KMS-11 (cell line): ENCODE data around the gene PLA2G4C.

ENCODE experiments used
- H2AFZ ChIP-seq: fragments of 200-600 bp; sonication (generic); 2 replicates; pipeline ENCODE4 v1.6.1; 2016; ENCODE audit warnings: antibody characterized with exemption, mixed run types, low read depth
- H3K27ac ChIP-seq: fragments of 200-600 bp; sonication (generic); 2 replicates; pipeline ENCODE4 v1.6.1; 2016; ENCODE audit warnings: mild to moderate bottlenecking, mixed run types
- H3K27me3 ChIP-seq: fragments of 200-600 bp; sonication (generic); 2 replicates; pipeline ENCODE4 v1.6.1; 2017; ENCODE audit warnings: mild to moderate bottlenecking, low read depth, mixed run types, moderate library complexity; ENCODE audit not compliant: insufficient read depth
- H3K36me3 ChIP-seq: fragments of 200-600 bp; sonication (generic); 2 replicates; pipeline ENCODE4 v1.6.1; 2017; ENCODE audit warnings: mild to moderate bottlenecking, mixed run types; ENCODE audit not compliant: insufficient read depth
- H3K4me1 ChIP-seq: fragments of 200-600 bp; sonication (generic); 2 replicates; pipeline ENCODE4 v1.6.1; 2016; ENCODE audit warnings: mild to moderate bottlenecking, low read depth, mixed run types; ENCODE audit not compliant: poor library complexity, severe bottlenecking
- H3K4me2 ChIP-seq: fragments of 200-600 bp; sonication (generic); 2 replicates; pipeline ENCODE4 v1.7.0; 2016; ENCODE audit warnings: mild to moderate bottlenecking, mixed run types
- H3K4me3 ChIP-seq: fragments of 200-600 bp; sonication (generic); IDR thresholded peaks from 2 replicates; pipeline ENCODE4 v1.6.1; 2017; ENCODE audit warnings: low read depth, low read length, mixed read lengths; ENCODE audit not compliant: insufficient read depth
- H3K79me2 ChIP-seq: fragments of 200-600 bp; sonication (generic); 2 replicates; pipeline ENCODE4 v1.6.1; 2016; ENCODE audit warnings: low read depth, mixed run types; ENCODE audit not compliant: insufficient read depth
- H3K9ac ChIP-seq: fragments of 200-600 bp; sonication (generic); 2 replicates; pipeline ENCODE4 v1.6.1; 2016; ENCODE audit warnings: mild to moderate bottlenecking, mixed run types
- H4K20me1 ChIP-seq: fragments of 200-600 bp; sonication (generic); 2 replicates; pipeline ENCODE4 v1.6.1; 2016; ENCODE audit warnings: mild to moderate bottlenecking, mixed run types; ENCODE audit not compliant: insufficient read depth
- CTCF ChIP-seq: fragments of 200-600 bp; sonication (generic); conservative IDR thresholded peaks from 2 replicates; pipeline ENCODE4 v1.6.1; 2017; ENCODE audit warnings: low read depth, mild to moderate bottlenecking, antibody characterized with exemption, low read length, moderate library complexity, mixed read lengths

The PLA2G4C gene

GRCh38 chr19:48006762-48007161, 103.9 kb downstream of the PLA2G4C start:
- H3K4me3 ChIP-seq: no peak overlapping the region
- H2AFZ ChIP-seq: peak overlapping the region; percentile 69; the same call in 1 of the 2 replicates
- H3K27ac ChIP-seq: no peak overlapping the region
- no peaks in the 10 kb centered on the region for H4K20me1 ChIP-seq
- H3K9ac ChIP-seq: no peak overlapping the region
- no peaks in the 10 kb centered on the region for H3K79me2 ChIP-seq
- peaks cover 44% of the 10 kb centered on the region; the same call in 1 of the 2 replicates for H3K27me3 ChIP-seq
- no peaks in the 10 kb centered on the region for H3K36me3 ChIP-seq
- H3K4me2 ChIP-seq: no peak overlapping the region
- no peaks in the 10 kb centered on the region for H3K4me1 ChIP-seq
- TF ChIP-seq CTCF: peak; percentile 59

- H3K36me3 ChIP-seq: no peaks in the 10 kb centered on the region
- no peak for TF ChIP-seq CTCF
- H2AFZ ChIP-seq: no peak overlapping the region
- H3K4me3 ChIP-seq: no peak overlapping the region
- no peak overlapping the region for H3K9ac ChIP-seq
- H3K4me2 ChIP-seq: no peak overlapping the region
- H3K4me1 ChIP-seq: no peaks in the 10 kb centered on the region
- no peak overlapping the region for H3K27ac ChIP-seq
- peaks cover 59% of the 10 kb centered on the region; the same call in 1 of the 2 replicates for H3K27me3 ChIP-seq
- no peaks in the 10 kb centered on the region for H4K20me1 ChIP-seq
- no peaks in the 10 kb centered on the region for H3K79me2 ChIP-seq
These were observed 106.4 kb downstream of the PLA2G4C start for GRCh38 chr19:48004236-48004635.

- no peak overlapping the region for H2AFZ ChIP-seq
- H3K4me2 ChIP-seq: no peak overlapping the region
- no peaks in the 10 kb centered on the region for H3K36me3 ChIP-seq
- H3K27ac ChIP-seq: no peak overlapping the region
- no peaks in the 10 kb centered on the region for H4K20me1 ChIP-seq
- no peak overlapping the region for H3K4me3 ChIP-seq
- no peak overlapping the region for H3K9ac ChIP-seq
- no peaks in the 10 kb centered on the region for H3K79me2 ChIP-seq
- H3K4me1 ChIP-seq: no peaks in the 10 kb centered on the region
- TF ChIP-seq CTCF: no peak
- peaks cover 58% of the 10 kb centered on the region; the same call in 1 of the 2 replicates for H3K27me3 ChIP-seq
These were observed 109.8 kb downstream of the PLA2G4C start for GRCh38 chr19:48000846-48001245.

GRCh38 chr19:47998800-47999199, 111.8 kb downstream of the PLA2G4C start:
- H3K9ac ChIP-seq: no peak overlapping the region
- no peak overlapping the region for H2AFZ ChIP-seq
- H4K20me1 ChIP-seq: no peaks in the 10 kb centered on the region
- no peaks in the 10 kb centered on the region for H3K36me3 ChIP-seq
- H3K27me3 ChIP-seq: peaks cover 53% of the 10 kb centered on the region; the same call in 1 of the 2 replicates
- no peak overlapping the region for H3K4me2 ChIP-seq
- no peak for TF ChIP-seq CTCF
- H3K27ac ChIP-seq: no peak overlapping the region
- no peak overlapping the region for H3K4me3 ChIP-seq
- no peaks in the 10 kb centered on the region for H3K4me1 ChIP-seq
- no peaks in the 10 kb centered on the region for H3K79me2 ChIP-seq
